Pancreas (tissue), 10 donors: ENCODE results near the gene MAP3K21. TPM values are rescaled to one million over a fixed set of nuclear protein-coding genes. Genes with fewer than 3 reads are reported as not detected.

ENCODE experiments used
- ATAC-seq, 4 donors: fragments of 200-7000 bp; cut with Tn5 transposase; one replicate each; pipeline versions ENCODE4 v1.8.0 to v1.9.1; 2020; ENCODE audit warnings: mild to moderate bottlenecking in 4 of 4, moderate library complexity in 4 of 4
- DNase-seq, 6 donors: peaks; one replicate each; pipeline ENCODE4 v3.0.0-alpha.2; 2020
- FAIRE-seq: peaks from 2 replicates; lab custom pipeline; 2012; peaks lifted over from hg19 to GRCh38; lab: Jason Lieb, UNC
- H3K27ac ChIP-seq, 4 donors: fragments of 200-600 bp; sonication (generic); 1 replicate in 3 of 4; 2 replicates in 1 of 4; pipeline versions ENCODE4 v1.5.0 to v1.8.0; 2020
- H3K27me3 ChIP-seq, 4 donors: fragments of 200-600 bp; one replicate each; pipeline ENCODE4 v1.8.0; 2021
- H3K36me3 ChIP-seq, 3 donors: fragments of 200-600 bp; sonication (generic) in 1 of 3; one replicate each; pipeline versions ENCODE4 v1.5.0 to v1.8.0; 2020 to 2021
- H3K4me1 ChIP-seq, 3 donors: fragments of 200-600 bp; one replicate each; pipeline ENCODE4 v1.8.0; 2021
- H3K4me3 ChIP-seq, 4 donors: fragments of 200-600 bp; sonication (generic) in 2 of 4; one replicate each; pipeline versions ENCODE4 v1.5.0 to v1.8.0; 2020 to 2021
- H3K9me3 ChIP-seq, 4 donors: fragments of 200-600 bp; one replicate each; pipeline ENCODE4 v1.8.0; 2021
- CTCF ChIP-seq, 4 donors: fragments of 200-600 bp; sonication (generic) in 3 of 4; IDR thresholded peaks; one replicate each; pipeline versions ENCODE4 v1.5.0 to v1.8.0; 2021; ENCODE audit warnings: antibody characterized with exemption in 4 of 4
- WGBS, 2 donors: extraction: QIAGEN DNeasy Blood & Tissue Kit; methylation state at CpG; one replicate each; pipeline ENCODE4 v1.1.7; 2013; 5-methylcytosine and 5-hydroxymethylcytosine counted together
- intact Hi-C, 3 donors: fragments of 100-400 bp; cut with DNase I; formaldehyde crosslinking; loops; one replicate each; pipeline versions ENCODE4 v1.11.1 to v1.14.2; 2022
- polyA plus RNA-seq, 2 donors: library from polyadenylated mRNA; stranded (reverse); fragments of 200-250 nt; gene quantifications; one replicate each; pipeline ENCODE4 v1.2.3, GENCODE V29; 2013
- total RNA-seq, 6 donors: library from RNA; stranded (reverse); fragmentation: NEBNext Ultra II Directional in 4 of 6; extraction: Animal tissue kit (Norgen Biotek cat#: 25700) in 4 of 6; gene quantifications; one replicate each; pipeline versions ENCODE4 v1.2.1 to v1.2.4, GENCODE V29; 2021 to 2023
- donor health status: healthy with polysubstance abuse.
- donor health status: DM: no; HTN: no; CAD: no; lungs with moderate emphysema.
- donor health status: DM: no; HTN: no; CAD: no.
- donor health status: control.
- donor health status: control.
- donor health status: Bipolar disorder and iron deficiency.
- donor health status: DM: yes; HTN: yes; CAD: no.
- donor health status: DM: no; HTN: no; CAD: no.
- donor health status: DM: no; HTN: no; CAD: no.
- donor health status: DM: yes; HTN: yes; CAD: no.

Gene MAP3K21
- total and polyA plus RNA-seq, 8 donors = 9.7 to 22.0 (median 15.3) TPM

- no peak for TF ChIP-seq CTCF (IDR thresholded peaks at IDR 0.05)
- DNase-seq (no peak), ATAC-seq (no peak), FAIRE-seq (no peak)
- Histone ChIP-seq H3K27ac (no peak overlapping the region), H3K36me3 (no peaks in the 10 kb centered on the region), H3K4me3 (no peak overlapping the region), H3K9me3 (no peaks in the 10 kb centered on the region), H3K4me1 (no peaks in the 10 kb centered on the region), H3K27me3 (no peaks in the 10 kb centered on the region)
- 45 to 61% methylated on average over 10 of the region's 10 CpGs for WGBS, 2 donors
- intact Hi-C loops = no loop called here
These were observed 65.7 kb downstream of the MAP3K21 start for GRCh38 chr1:233393084-233393840.

- WGBS, 2 donors = 71 to 82% methylated on average over 3 of the region's 3 CpGs
- H3K27me3 ChIP-seq = no peaks in the 10 kb centered on the region
- H3K4me3 ChIP-seq = no peak overlapping the region
- H3K36me3 ChIP-seq = no peaks in the 10 kb centered on the region
- no peaks in the 10 kb centered on the region for H3K4me1 ChIP-seq
- intact Hi-C loops = no loop called here
- DNase-seq (no peak), ATAC-seq (peak in 2 of 4 donors; percentile 48 to 59), FAIRE-seq (no peak)
- no peaks in the 10 kb centered on the region for H3K9me3 ChIP-seq
- no peak overlapping the region for H3K27ac ChIP-seq
- TF ChIP-seq CTCF (IDR thresholded peaks at IDR 0.05) = no peak
These were observed 66.6 kb downstream of the MAP3K21 start for GRCh38 chr1:233393926-233394680.

- peak in 1 of 6 donors; percentile 41 for DNase-seq
- intact Hi-C loops = no loop called here
- peak; percentile 47 for FAIRE-seq
- WGBS, 2 donors = 56 to 60% methylated on average over 13 of the region's 13 CpGs
- Histone ChIP-seq H3K4me3 (no peak overlapping the region), H3K27me3 (no peaks in the 10 kb centered on the region), H3K27ac (no peak overlapping the region), H3K36me3 (no peaks in the 10 kb centered on the region), H3K4me1 (no peaks in the 10 kb centered on the region), H3K9me3 (no peaks in the 10 kb centered on the region)
- TF ChIP-seq CTCF (IDR thresholded peaks at IDR 0.05) = peak; percentile 23 to 72 (median 66)
- peak; percentile 83 to 97 (median 95) for ATAC-seq
These were observed 67.6 kb downstream of the MAP3K21 start for GRCh38 chr1:233394860-233395717.

- H3K4me3 ChIP-seq = no peak overlapping the region
- H3K27me3 ChIP-seq = no peaks in the 10 kb centered on the region
- H3K9me3 ChIP-seq = no peaks in the 10 kb centered on the region
- H3K36me3 ChIP-seq = no peaks in the 10 kb centered on the region
- FAIRE-seq = no peak
- 67 to 80% methylated on average over 15 of the region's 15 CpGs for WGBS, 2 donors
- no peak for TF ChIP-seq CTCF (IDR thresholded peaks at IDR 0.05)
- H3K27ac ChIP-seq = no peak overlapping the region
- ATAC-seq = no peak
- intact Hi-C loops = no loop called here
- DNase-seq = no peak
- no peaks in the 10 kb centered on the region for H3K4me1 ChIP-seq
These were observed 68.5 kb downstream of the MAP3K21 start for GRCh38 chr1:233395863-233396646.
